ENCODE results near the gene DNAI1. TPM values are rescaled to one million over a fixed set of nuclear protein-coding genes. Genes with fewer than 3 reads are reported as not detected.

DNAI1 gene
- total RNA-seq, 1 experiment from 2014 or later, result 2.2 TPM

GRCh38 chr9:34450644-34451043 is 8.0 kb upstream of the DNAI1 start:
- no TSS peak for BruUV-seq (replicated peaks)
- DNase-seq (ENCODE audit: low read depth, low spot score), result no peak
- Histone ChIP-seq H3K4me3 (ENCODE audit: low read depth in 2 of 2, low read length in 2 of 2) (no peak overlapping the region), H3K36me3 (ENCODE audit: control insufficient read depth, insufficient read depth, low read length) (no peaks in the 10 kb centered on the region), H3K9me3 (ENCODE audit: control insufficient read depth, insufficient read depth, low read depth, low read length) (no peaks in the 10 kb centered on the region), H3K27ac (ENCODE audit: low read length) (no peak overlapping the region), H3K27me3 (ENCODE audit: control insufficient read depth, insufficient read depth, low read length) (no peaks in the 10 kb centered on the region), H3K4me1 (ENCODE audit: control insufficient read depth, insufficient read depth, low read length) (no peaks in the 10 kb centered on the region)
- intact Hi-C loops (cut with micrococcal nuclease; ENCODE audit: unreplicated experiment) (no loop called here), in situ Hi-C loops (cut with HindIII; ENCODE audit: low pct_unique_long_range_greater_than_20kb, low sequenced_read_pairs) (no loop called here)
- CTCF ChIA-PET, result no interaction called here
- no peak for ATAC-seq
- POLR2A ChIA-PET, result no interaction called here
- TF ChIP-seq SIN3A (IDR thresholded peaks at IDR 0.05; ENCODE audit: borderline replicate concordance, insufficient read depth, low read depth, low read length), result no peak
- no peak for TF ChIP-seq TCF7L2 (IDR thresholded peaks at IDR 0.05; ENCODE audit: low read depth, low read length)
- no peak for TF ChIP-seq CTCF (IDR thresholded peaks at IDR 0.05)
- no peak for TF ChIP-seq REST (IDR thresholded peaks at IDR 0.05; ENCODE audit: insufficient read depth in 1 of 2, low read depth in 2 of 2, low read length in 1 of 2)
- TF ChIP-seq POLR2AphosphoS5 (IDR thresholded peaks at IDR 0.05; ENCODE audit: low read depth, low read length), result no peak

GRCh38 chr9:34451135-34451534 is 7.5 kb upstream of the DNAI1 start:
- ChIA-PET CTCF (no interaction called here), POLR2A (no interaction called here)
- DNase-seq (ENCODE audit: low read depth, low spot score), result no peak
- Histone ChIP-seq H3K9me3 (ENCODE audit: control insufficient read depth, insufficient read depth, low read depth, low read length) (no peaks in the 10 kb centered on the region), H3K27me3 (ENCODE audit: control insufficient read depth, insufficient read depth, low read length) (no peaks in the 10 kb centered on the region), H3K4me3 (ENCODE audit: low read depth in 2 of 2, low read length in 2 of 2) (no peak overlapping the region), H3K4me1 (ENCODE audit: control insufficient read depth, insufficient read depth, low read length) (no peaks in the 10 kb centered on the region), H3K36me3 (ENCODE audit: control insufficient read depth, insufficient read depth, low read length) (no peaks in the 10 kb centered on the region), H3K27ac (ENCODE audit: low read length) (no peak overlapping the region)
- intact Hi-C loops (cut with micrococcal nuclease; ENCODE audit: unreplicated experiment) (no loop called here), in situ Hi-C loops (cut with HindIII; ENCODE audit: low pct_unique_long_range_greater_than_20kb, low sequenced_read_pairs) (no loop called here)
- TF ChIP-seq SIN3A (IDR thresholded peaks at IDR 0.05; ENCODE audit: borderline replicate concordance, insufficient read depth, low read depth, low read length), result no peak
- TF ChIP-seq CTCF (IDR thresholded peaks at IDR 0.05), result no peak
- no peak for TF ChIP-seq REST (IDR thresholded peaks at IDR 0.05; ENCODE audit: insufficient read depth in 1 of 2, low read depth in 2 of 2, low read length in 1 of 2)
- TF ChIP-seq POLR2AphosphoS5 (IDR thresholded peaks at IDR 0.05; ENCODE audit: low read depth, low read length), result no peak
- no TSS peak for BruUV-seq (replicated peaks)
- no peak for ATAC-seq
